GM18861 (cell line): ENCODE results near the gene NUB1.

Source experiments
- ATAC-seq: cut with Tn5 transposase; IDR thresholded peaks from one replicate; pipeline ENCODE4 v1.9.1; 2021; ENCODE audit not compliant: unreplicated experiment

The NUB1 gene

GRCh38 chr7:151342102-151342646 is 562 bp downstream of the NUB1 start:
- ATAC-seq, result peak; percentile 68

DNA sequence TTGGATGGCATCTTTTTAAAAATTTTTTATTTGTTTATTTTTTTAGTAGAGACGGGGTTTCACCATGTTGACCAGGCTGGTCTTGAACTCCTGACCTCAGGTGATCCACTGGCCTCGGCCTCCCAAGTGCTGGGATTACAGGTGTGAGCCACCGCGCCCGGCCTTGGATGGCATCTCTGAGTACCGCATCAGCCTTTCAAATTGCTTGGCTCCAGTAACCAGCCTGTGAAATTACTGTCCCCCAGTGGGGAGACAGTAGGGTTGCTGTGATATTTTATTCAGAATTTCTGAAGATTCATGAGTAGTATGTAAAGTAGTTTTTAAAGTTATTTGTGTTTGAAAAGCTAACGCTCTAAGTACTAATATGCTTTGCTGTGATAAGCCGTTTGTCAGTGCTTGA is 1.2 kb downstream of the NUB1 start:
- no peak for ATAC-seq

DNA sequence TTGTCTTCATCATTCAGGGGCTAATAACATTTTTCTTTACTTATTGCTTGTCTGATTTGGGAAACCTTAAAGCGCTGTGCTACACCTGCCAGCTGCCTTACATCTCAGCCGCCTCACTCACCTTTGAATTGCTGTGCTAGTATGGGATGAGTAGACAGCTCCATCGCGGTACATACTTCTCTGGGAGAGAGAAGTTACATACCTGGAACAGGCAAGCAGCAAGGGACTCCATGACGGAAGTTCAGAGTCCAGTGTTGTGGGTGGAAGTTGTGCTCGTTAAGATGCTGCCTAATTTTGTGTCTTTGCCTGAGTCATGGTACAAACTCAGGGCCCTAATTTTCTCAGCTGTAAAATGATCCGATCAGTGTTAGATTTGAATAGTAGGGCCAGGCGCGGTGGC is 1.9 kb downstream of the NUB1 start:
- no peak for ATAC-seq

- no peak for ATAC-seq
Measured at GRCh38 chr7:151345576-151346469, 4.2 kb downstream of the NUB1 start.

DNA sequence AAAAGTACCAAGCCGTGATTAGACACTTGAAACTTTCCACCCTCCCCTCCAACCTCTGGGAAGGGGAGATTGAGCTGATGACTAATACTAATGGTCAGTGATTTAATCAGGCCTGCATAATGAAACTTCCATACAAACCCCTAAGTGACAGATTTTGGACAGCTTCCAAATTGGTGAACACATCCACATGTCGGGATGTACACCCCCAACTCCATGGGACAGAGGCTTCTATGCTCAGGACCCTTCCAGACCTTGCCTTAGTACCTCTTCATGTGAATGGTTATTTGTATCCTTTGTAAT is 4.8 kb downstream of the NUB1 start:
- no peak for ATAC-seq

DNA sequence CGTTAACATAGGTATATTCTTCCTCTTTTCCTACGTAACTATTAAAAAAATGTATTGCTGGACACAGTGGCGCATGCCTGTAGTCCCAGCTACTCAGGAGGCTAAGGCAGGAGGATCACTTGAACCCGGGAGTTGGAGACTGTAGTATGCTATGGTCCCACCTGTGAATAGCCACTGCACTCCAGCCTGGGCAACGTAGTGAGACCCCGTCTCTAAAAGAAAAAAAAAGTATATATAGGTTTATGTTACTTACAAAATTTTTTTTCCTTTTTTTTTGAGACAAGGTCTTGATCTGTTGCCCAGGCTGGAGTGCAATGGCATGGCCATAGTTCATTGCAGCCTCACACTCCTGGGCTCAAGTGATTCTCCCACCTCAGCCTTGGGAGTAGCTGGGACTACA is 5.6 kb downstream of the NUB1 start:
- no peak for ATAC-seq

DNA sequence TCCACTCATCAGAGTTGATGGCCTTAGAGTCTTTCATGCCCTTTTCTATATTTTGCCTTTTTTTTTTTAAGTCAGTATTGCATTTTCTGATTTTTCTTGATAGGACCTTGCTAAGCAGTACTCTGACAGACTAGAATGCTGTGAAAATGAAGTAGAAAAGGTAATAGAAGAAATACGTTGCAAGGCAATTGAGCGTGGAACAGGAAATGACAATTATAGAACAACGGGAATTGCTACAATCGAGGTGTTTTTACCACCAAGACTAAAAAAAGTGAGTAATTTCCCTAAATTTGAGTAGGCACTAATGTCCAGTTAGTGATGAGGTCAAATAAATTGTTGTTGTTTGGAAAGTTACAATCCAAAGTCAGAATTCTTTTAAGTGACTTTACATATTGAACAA is 7.4 kb downstream of the NUB1 start:
- no peak for ATAC-seq

DNA sequence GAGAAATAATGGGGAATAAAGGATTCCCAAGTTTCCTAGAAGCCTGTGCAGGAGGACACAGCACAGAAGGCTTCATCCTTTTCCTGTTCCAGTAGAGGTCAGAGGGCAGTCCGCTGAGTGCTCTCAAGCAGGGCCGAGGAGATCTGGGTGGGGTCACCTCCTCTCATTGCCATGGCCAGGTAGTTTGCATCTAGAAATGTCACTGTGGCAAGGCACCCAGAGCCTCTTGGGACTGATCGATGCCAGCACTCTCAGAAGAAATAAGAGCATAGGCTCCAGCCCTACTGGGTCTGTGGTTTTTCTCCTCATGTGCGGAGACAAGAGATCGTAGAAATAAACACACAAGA is 7.9 kb downstream of the NUB1 start:
- ATAC-seq, result peak; percentile 25

DNA sequence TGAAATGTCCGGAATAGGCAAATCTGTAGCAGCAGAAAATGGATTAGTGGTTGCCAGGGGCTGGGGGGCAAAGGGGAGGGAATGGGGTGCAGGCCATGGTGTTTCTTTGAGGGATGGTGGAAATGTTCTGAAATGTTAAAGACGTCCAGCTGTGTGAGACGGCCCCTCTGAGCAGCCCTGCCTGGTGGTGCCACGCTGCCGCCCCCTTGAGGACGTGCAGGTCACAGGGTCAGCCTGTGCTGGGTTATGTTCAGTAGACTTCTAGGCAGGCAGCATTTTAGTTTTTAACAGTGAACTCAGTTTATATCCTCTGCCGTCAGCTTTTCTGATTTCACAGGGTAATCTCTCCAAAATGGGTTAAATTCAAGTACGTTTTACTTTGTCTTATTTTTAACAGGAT is 9.4 kb downstream of the NUB1 start:
- ATAC-seq, result no peak

GRCh38 chr7:151351967-151352366 is 10.4 kb downstream of the NUB1 start:
- ATAC-seq, result no peak

DNA sequence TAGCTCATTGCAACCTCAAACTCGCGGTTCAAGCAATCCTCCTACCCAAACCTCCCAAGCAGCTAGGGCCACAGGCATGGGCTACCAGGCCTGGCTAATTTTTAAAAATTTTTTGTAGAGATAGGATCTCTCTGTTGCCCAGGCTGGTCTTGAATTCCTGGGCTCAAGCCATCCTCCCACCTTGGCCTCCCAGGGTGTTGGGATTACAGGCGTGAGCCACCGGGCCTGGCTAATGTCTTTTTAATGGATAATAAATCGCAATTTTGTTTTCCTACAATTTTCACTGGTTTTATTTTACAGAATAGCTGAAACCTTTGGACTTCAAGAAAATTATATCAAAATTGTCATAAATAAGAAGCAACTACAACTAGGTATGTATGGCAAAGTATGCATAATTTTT is 10.9 kb downstream of the NUB1 start:
- no peak for ATAC-seq

GRCh38 chr7:151361193-151361959 is 19.8 kb downstream of the NUB1 start:
- ATAC-seq, result no peak

- ATAC-seq, result no peak
Measured at GRCh38 chr7:151363182-151363581, 21.6 kb downstream of the NUB1 start.

- ATAC-seq, result no peak
Measured at GRCh38 chr7:151366166-151366879, 24.7 kb downstream of the NUB1 start.

DNA sequence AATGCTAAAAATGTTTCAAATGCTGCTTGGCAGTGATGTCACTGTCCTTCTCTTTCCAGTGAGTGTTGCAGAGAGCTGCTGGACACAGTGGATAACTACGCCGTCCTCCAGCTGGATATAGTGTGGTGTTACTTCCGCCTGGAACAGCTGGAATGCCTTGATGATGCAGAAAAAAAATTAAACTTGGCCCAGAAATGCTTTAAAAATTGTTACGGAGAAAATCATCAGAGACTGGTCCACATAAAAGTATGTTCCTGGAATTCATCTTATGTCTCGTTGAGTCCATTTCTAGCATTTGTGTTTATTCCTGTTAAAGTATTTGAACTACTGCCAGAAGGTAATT is 25.2 kb downstream of the NUB1 start:
- ATAC-seq, result no peak

- ATAC-seq, result no peak
Measured at GRCh38 chr7:151367284-151367683, 25.7 kb downstream of the NUB1 start.

GRCh38 chr7:151368136-151368571 is 26.5 kb downstream of the NUB1 start:
- peak; percentile 95 for ATAC-seq

- ATAC-seq, result no peak
Measured at GRCh38 chr7:151371266-151371665, 29.7 kb downstream of the NUB1 start.

DNA sequence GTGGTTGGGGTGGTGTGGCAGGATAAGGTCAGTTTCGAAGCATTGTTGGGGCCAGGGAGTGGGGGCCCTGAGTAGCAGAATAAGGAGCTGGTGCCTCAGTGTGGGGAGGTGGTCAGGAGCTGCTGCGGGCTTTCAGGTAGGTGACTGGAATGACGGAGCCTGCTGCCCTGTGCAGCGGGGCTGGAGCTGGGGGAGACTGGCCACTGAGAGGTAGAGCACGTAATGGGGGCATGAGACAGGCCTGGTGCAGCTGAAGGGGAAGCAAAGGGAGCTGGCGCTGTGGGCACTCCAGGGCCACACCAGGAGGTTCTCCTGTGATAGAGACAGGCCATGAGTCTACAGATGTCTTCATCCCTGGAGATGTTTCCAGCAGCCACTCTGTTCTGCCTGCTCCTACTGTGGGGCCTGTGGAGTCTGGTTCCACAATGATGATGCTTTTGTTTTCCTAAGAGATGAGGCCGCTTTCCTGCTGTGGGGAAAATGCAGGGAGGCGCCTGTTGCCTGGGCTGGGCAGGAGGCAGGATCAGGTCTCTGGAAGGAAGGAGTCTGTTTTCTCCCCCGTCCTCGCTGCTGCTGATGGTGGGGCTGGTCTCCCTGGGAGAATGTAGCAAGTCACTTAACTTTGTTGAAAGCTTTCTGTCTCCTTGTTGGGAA is 31.1 kb downstream of the NUB1 start:
- no peak for ATAC-seq

- no peak for ATAC-seq
Measured at GRCh38 chr7:151373599-151373998, 32.0 kb downstream of the NUB1 start.

DNA sequence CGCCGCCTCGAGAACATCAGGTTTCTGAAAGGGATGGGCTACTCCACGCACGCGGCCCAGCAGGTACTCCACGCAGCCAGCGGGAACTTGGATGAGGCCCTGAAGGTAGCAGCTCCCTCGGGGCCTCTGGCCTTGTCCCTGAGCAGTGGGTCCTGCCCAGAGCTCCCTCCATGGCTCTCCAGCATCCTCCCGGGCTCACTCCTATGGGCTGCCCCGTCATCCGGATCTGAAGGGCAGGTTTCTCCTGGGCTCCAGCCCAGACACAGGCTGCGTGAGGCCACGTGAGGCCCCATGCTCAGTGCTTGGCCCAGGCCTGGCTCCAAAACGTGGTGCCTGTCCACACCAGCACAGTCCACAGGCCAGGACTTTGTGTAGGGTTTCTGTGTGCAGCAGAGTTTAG is 32.5 kb downstream of the NUB1 start:
- no peak for ATAC-seq
